Tibial nerve (tissue), 3 donors: ENCODE data around the gene FPGS.

Source experiments
- CTCF ChIP-seq, 5 experiments: fragments of 200-600 bp in 3 of 5; fragments of 450-650 bp in 2 of 5; sonication (generic) in 3 of 5; IDR thresholded peaks; one replicate each; pipeline ENCODE4 v1.5.1; 2016 to 2019; ENCODE audit warnings: antibody characterized with exemption in 5 of 5, mild to moderate bottlenecking in 3 of 5, moderate library complexity in 2 of 5
- POLR2A ChIP-seq, 2 donors: fragments of 450-650 bp; IDR thresholded peaks; one replicate each; pipeline ENCODE4 v1.6.1; 2017; ENCODE audit warnings: antibody characterized with exemption in 2 of 2, mild to moderate bottlenecking in 2 of 2, moderate library complexity in 2 of 2

- TF ChIP-seq CTCF (IDR thresholded peaks at IDR 0.05), result no peak
- TF ChIP-seq POLR2A (IDR thresholded peaks at IDR 0.05), result no peak
Observed at GRCh38 chr9:127837346-127837745, 34.7 kb downstream of the FPGS start.
